DMS114 treated with DMSO at 0.1 percent for 48 hours (cell line): ENCODE results near the gene CLEC1B.
"Not testable (repeated sequence)": the region's sequence is repeated elsewhere in the genome, so short reads cannot be mapped to it uniquely, and the experiment has no call there.

Experiments used
- DNase-seq: peaks from one replicate; lab custom pipeline; 2025; ENCODE audit not compliant: unreplicated experiment; lab: John Stamatoyannopoulos, UW

The CLEC1B gene

DNA sequence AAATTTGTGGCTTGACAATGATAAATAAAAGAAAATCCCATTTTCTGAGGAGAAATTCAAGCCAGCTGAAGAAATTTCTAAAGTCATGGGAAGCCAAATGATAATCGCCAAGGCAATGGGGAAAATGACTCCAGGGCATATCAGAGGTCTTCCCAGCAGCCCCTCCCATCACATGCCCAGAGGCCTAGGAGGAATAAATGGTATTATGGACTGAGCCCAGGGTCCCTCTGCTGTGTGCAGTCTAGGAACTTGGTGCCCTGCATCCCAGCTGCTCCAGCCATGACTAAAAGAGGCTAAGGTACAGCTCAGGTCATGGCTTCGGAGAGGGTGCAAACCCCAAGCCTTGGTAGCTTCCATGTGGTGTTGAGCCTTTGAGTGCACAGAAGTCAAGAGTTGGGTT lies 23.3 kb downstream of the CLEC1B start:
- DNase-seq, result no peak

DNA sequence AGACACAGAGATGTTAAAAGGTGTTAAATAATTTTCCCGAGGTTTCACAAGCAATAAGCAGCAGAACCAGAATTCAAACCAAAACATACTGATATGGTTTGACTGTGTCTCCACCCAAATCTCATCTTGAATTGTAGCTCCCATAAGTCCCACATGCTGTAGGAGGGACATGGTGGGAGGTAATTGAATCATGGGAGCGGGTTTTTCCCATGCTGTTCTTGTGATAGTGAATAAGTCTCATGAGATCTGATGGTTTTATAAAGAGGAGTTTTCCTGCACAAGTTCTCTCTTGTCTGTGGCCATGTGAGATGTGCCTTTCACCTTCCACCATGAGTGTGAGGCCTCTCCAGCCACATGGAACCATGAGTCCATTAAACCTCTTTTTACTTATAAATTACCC lies 24.2 kb downstream of the CLEC1B start:
- DNase-seq, result not testable (repeated sequence)

DNA sequence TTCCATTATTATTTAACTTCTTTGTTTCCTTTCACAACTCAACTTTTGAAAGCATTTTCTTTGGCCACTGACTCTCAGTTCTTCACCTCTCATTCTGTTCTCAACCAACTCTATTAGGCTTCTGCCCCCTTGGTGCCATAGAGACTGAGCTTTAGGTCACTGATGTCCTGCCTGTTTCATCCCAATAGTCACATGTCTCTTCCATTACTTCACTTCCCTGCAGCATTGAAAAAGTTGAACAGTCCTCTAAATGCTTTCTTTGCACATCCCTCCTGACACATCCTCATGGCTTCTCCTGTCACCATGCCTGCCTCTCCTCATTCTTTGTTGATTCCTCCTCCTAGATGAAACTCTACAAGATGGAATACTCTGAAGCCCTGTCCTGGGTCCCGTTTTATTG lies 25.0 kb downstream of the CLEC1B start:
- DNase-seq, result no peak

DNA sequence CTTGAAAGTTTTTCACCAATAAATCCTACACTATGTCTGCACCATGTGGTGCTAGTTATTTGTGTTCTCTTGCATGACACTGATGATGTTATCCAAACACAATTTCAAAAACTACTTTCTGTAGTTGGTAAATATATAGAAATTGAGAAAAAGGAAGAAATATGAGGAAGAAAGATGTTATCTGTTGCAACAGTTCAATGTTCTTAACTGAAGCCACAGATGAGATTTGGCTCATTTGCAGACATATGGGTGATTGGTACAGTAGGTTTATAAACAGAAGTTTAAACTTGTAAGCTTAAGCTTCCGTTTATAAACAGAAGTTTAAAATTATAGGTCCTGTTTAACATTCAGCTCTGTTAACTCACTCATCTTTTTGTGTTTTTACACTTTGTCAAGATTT lies 27.7 kb downstream of the CLEC1B start, which contains the start of gene CLEC12A:
TSS of gene CLEC12A (plus strand) at position 229 of the 400 bp plus-strand sequence. CDS start 188 bp downstream, outside the sequence.
- no peak for DNase-seq

DNA sequence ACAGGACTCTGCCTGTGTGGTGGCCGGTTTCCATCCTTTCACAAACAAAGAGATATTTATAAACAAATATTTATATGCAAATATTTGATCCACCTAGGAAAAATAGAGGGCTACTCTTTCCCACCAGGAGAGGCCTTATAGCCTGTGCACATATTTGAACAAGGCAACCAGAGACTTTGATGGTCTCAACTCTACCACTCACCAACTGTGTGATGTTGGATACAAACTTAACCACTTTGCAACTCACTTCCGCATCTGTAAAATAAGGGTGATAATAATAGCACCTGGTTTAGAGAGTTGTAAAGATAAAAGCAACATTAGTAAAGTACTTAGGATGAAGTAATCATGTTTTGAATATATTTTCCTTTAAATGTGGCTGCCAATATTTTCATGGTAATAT lies 29.2 kb downstream of the CLEC1B start:
- DNase-seq, result no peak

DNA sequence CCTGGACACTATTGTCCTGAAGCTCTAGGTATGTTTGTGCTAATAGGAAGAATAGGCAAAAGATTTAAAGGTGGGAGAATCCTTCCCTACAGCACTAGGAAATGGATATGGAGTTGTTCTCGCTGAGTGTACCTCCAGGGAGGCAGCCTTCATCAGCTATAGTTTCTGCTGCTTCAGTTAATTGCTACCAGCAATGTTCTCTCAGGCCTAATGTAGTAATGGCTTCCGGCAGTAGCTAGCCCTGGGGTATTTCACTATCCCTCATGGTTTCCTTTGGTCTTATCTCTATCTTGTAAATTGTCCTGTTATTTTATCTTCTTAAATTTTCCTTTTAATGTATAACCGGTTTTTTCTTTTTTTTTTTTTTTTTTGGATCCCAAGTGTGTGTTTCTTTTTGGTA lies 37.0 kb downstream of the CLEC1B start:
- DNase-seq, result no peak

DNA sequence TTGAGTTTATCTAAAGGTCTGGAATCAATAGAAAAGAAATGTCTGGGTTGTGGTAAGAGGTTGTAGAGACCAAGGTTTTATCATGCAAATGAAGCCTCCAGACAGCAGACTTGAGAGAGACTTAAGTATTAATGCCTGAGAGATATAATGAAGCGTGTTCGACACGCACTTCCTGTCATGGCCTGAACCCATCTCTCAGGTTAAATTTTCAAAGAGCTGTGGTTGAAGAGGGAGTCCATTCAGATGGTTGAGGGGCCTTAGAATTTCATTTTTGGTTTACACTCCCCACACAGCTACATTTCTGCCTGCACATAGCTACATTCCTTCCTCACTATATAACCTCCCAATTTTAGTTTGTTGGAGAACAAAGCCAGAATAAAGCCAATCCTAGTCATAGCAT lies 37.8 kb downstream of the CLEC1B start:
- no peak for DNase-seq

DNA sequence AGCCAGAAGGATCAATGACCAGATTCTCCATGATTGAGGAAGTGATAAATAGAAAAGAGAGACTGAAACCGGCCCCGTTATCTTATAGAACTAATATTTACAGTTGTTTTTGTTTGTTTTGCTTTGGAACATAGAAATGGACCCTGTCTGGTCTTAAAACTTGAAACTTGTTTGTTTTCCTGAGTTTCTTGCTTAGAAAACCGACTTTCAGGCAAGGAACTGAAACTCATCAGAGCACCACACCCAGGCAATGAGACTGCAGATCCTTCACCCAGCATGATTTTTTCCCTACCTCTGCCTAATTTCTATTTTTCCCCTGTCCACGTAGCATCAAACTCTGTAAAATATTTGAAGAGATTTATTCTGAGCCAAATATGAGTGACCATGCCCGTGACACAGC lies 38.3 kb downstream of the CLEC1B start:
- DNase-seq, result no peak

DNA sequence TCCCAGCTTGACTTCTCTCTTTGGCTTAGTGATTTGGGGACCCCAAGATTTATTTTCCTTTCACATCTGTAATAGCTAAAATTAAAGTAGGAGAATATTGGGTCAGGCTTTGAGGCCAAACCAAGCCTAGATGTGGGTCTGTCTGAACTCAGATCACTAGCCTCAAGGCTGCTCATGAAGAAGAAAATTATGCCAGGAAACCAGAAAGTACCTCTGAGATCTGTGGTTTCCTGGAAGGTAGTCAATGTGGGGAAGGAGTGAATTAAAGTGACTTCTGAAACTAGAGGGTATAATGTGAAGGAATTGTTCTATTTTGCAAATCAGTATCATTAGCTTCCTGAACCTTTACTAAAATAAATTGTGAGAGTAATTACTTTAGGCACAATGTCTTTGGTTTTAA lies 41.1 kb downstream of the CLEC1B start:
- no peak for DNase-seq

DNA sequence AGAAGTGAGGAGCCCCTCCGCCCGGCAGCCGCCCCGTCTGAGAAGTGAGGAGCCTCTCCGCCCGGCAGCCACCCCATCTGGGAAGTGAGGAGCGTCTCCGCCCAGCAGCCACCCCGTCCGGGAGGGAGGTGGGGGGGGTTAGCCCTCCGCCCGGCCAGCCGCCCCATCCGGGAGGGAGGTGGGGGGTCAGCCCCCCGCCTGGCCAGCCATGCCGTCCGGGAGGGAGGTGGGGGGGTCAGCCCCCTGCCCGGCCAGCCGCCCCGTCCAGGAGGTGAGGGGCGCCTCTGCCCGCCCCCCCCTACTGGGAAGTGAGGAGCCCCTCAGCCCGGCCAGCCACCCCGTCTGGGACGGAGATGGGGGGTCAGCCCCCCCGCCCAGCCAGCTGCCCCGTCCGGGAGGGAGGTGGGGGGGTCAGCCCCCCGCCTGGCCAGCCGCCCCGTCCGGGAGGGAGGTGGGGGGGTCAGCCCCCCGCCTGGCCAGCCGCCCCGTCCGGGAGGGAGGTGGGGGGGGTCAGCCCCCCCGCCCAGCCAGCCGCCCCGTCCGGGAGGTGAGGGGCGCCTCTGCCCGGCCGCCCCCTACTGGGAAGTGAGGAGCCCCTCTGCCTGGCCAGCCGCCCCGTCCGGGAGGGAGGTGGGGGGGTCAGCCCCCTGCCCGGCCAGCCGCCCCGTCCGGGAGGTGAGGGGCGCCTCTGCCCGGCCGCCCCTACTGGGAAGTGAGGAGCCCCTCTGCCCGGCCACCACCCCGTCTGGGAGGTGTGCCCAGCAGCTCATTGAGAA lies 45.8 kb downstream of the CLEC1B start:
- DNase-seq, result not testable (repeated sequence)

DNA sequence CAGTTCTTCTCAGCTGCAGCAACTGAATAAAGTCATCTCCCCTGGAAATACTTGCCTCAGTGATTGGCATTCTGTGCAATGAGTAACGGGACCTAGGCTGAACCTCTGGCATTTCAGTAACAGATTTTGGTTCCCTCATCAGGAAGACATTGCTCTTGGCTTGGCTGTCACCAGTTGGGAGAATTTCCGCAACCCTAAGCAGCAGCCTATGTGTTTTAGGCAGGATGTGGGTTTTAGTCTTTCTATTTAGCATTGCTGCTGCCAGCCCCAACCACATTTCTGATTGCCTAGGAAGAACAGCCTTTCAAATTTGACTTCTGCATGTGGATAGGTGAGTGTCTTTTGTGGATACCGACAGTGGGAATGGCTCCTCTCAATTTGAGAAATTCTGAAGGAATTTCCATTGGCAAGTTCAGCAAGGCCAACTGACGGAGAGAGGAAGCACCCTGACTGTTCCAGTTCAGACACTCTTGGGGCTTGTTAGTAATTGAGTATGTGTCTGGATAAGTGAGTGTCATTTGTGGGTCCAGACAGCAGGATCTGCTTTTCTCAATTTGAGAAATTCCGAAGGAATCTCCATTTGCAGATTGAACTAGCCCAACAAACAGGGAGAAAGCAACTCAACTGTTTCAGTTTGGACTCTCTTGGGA lies 47.8 kb downstream of the CLEC1B start:
- no peak for DNase-seq

DNA sequence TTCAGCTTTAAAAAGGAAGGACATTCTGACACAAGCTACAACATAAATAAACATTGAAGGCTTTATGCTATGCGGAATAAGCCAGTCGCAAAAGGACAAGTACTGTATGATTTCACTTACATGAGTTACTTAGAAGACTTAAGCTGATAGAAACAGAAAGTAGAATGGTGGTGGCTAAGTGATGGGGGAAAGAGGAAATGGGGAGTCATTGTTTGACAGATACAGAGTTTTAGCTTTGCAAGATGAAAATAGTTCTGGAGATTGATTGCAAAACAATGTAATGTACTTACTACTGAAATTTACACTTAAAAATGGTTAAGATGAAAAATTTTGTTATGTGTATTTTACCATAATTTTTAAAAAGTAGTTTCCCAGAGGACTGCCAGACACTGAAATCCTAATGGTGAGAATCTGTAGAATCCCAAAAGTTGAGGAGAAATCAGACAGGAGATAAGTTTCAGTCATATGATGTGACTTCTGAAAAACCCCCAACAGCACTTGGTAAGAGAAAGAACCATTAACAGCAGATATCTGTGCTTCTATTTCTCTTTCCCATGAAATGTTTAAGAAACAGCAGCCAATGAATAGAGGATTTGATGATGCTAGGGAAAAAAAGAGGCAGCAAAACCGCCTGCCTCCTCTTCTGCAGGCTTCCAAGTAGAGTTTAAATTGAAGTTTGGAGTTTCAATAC lies 50.2 kb downstream of the CLEC1B start:
- no peak for DNase-seq

DNA sequence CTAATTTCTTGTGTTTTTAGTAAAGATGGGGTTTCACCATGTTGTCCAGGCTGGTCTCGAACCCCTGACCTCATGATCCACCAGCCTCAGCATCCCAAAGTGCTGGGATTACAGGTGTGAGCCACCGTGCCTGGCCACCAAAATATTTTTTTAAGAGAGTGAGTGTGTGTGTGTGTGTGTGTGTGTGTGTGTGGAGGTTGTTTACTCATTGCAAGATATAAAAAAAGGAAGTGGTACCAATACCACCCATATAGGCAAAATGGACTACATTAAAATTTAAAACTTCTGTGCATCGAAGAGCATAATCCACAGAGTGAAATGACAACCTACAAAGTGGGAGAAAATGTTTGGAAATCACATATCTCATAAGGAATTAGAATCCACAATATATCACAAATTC lies 51.2 kb downstream of the CLEC1B start:
- no peak for DNase-seq

DNA sequence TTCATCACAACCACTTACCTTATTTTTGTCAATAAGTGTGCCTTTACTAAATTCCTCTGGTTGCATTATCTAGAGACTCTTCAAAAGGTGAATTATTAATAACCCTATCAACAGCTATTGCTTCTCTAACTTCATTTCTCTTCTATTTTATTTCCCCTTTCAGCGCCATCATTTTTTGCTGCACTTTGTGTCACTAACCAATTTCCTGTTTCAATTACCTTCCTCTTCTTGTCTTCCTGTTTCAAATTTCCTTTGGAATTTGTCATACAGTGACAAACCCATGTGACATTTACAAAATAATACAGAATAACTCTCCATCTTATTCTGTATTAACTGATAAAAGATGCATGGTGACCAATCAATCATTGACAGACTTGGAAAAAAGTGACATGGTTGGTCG lies 54.5 kb downstream of the CLEC1B start:
- DNase-seq, result no peak

DNA sequence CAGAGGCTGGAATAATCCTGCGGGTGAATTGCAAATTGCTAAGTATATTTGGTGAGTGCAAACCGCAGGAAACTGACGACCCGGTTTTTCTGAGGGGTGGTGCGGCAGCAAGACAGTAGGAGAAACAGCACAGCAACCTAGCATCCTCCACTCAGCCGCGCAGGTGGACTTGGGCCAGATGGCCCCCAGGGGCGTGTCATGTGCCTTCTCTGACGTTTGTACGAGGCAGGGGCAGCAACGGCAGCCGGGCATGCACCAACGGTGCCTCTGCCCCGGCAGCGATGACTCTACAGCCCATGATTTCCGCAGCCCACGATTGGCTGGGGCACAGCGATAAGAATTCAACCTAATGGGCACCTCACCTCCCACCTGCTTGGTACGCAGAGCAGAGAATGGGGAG lies 55.7 kb downstream of the CLEC1B start:
- DNase-seq, result no peak
